ENCODE data around the gene FRMD4A.

GRCh38 chr10:14120812-14121211 lies 209.9 kb downstream of the FRMD4A start:
- TF ChIP-seq CTCF (IDR thresholded peaks at IDR 0.05; ENCODE audit: insufficient read depth, low read length) (no peak), GABPA (IDR thresholded peaks at IDR 0.05; ENCODE audit: low read depth) (no peak), POLR2AphosphoS5 (IDR thresholded peaks at IDR 0.05; ENCODE audit: low read depth) (no peak), SPI1 (IDR thresholded peaks at IDR 0.05; ENCODE audit: borderline replicate concordance, low read depth) (no peak)

Data from HL-60 (cell line).